SH-SY5Y (cell line): ENCODE results near the gene NAT9.

Experiments
- GATA2 ChIP-seq: IDR thresholded peaks from 2 replicates; pipeline ENCODE4 v1.6.1; 2011; ENCODE audit warnings: mild to moderate bottlenecking, low read depth, low read length
- GATA3 ChIP-seq: IDR thresholded peaks from 2 replicates; pipeline ENCODE4 v1.6.1; 2011; ENCODE audit warnings: low read depth, mild to moderate bottlenecking, low read length, moderate library complexity

GRCh38 chr17:74732042-74732867, 43.9 kb downstream of the NAT9 start:
- TF ChIP-seq GATA2 (no peak), GATA3 (no peak)
